Measurements from ENCODE around the gene ATXN2.

The ATXN2 gene

GRCh38 chr12:111439657-111440151 lies 159.4 kb downstream of the ATXN2 start:
- no peak for TF ChIP-seq CTCF (IDR thresholded peaks at IDR 0.05; ENCODE audit: unreplicated experiment in 3 of 3)
- Mint-ChIP-seq H3K9me3 (no peaks in the 10 kb centered on the region), H3K36me3 (ENCODE audit: low read depth) (peaks cover 25% of the 10 kb centered on the region), H3K27ac (peak overlapping the region in 1 of 3 experiments; percentile 56), H3K4me3 (no peak overlapping the region), H3K4me1 (peaks cover 35% of the 10 kb centered on the region), H3K27me3 (ENCODE audit: low read depth) (no peaks in the 10 kb centered on the region)

GRCh38 chr12:111438481-111438880 lies 160.6 kb downstream of the ATXN2 start:
- no peaks in the 10 kb centered on the region for H3K27me3 Mint-ChIP-seq (ENCODE audit: low read depth)
- no peak for TF ChIP-seq CTCF (IDR thresholded peaks at IDR 0.05; ENCODE audit: unreplicated experiment in 3 of 3)
- H3K4me1 Mint-ChIP-seq = peaks cover 36% of the 10 kb centered on the region
- peak overlapping the region in 2 of 3 experiments; percentile 23 to 48 for H3K27ac Mint-ChIP-seq
- H3K9me3 Mint-ChIP-seq = no peaks in the 10 kb centered on the region
- H3K4me3 Mint-ChIP-seq = no peak overlapping the region
- peaks cover 18% of the 10 kb centered on the region for H3K36me3 Mint-ChIP-seq (ENCODE audit: low read depth)

- Mint-ChIP-seq H3K27me3 (ENCODE audit: low read depth) (no peaks in the 10 kb centered on the region), H3K4me1 (peaks cover 32% of the 10 kb centered on the region), H3K27ac (no peak overlapping the region), H3K36me3 (ENCODE audit: low read depth) (peaks cover 13% of the 10 kb centered on the region), H3K4me3 (no peak overlapping the region), H3K9me3 (no peaks in the 10 kb centered on the region)
- no peak for TF ChIP-seq CTCF (IDR thresholded peaks at IDR 0.05; ENCODE audit: unreplicated experiment in 3 of 3)
These were observed 161.2 kb downstream of the ATXN2 start for GRCh38 chr12:111437816-111438454.

GRCh38 chr12:111436811-111437210 lies 162.3 kb downstream of the ATXN2 start:
- Mint-ChIP-seq H3K27ac (peak overlapping the region in 1 of 3 experiments; percentile 34), H3K4me3 (no peak overlapping the region), H3K27me3 (ENCODE audit: low read depth) (no peaks in the 10 kb centered on the region), H3K9me3 (no peaks in the 10 kb centered on the region), H3K36me3 (ENCODE audit: low read depth) (peaks cover 11% of the 10 kb centered on the region), H3K4me1 (peaks cover 34% of the 10 kb centered on the region)
- no peak for TF ChIP-seq CTCF (IDR thresholded peaks at IDR 0.05; ENCODE audit: unreplicated experiment in 3 of 3)

- H3K4me1 Mint-ChIP-seq = peaks cover 39% of the 10 kb centered on the region
- no peaks in the 10 kb centered on the region for H3K9me3 Mint-ChIP-seq
- no peaks in the 10 kb centered on the region for H3K27me3 Mint-ChIP-seq (ENCODE audit: low read depth)
- H3K27ac Mint-ChIP-seq = peak overlapping the region in 1 of 3 experiments; percentile 34
- no peak for TF ChIP-seq CTCF (IDR thresholded peaks at IDR 0.05; ENCODE audit: unreplicated experiment in 3 of 3)
- H3K36me3 Mint-ChIP-seq (ENCODE audit: low read depth) = peaks cover 11% of the 10 kb centered on the region
- H3K4me3 Mint-ChIP-seq = no peak overlapping the region
These were observed 162.8 kb downstream of the ATXN2 start for GRCh38 chr12:111436266-111436665.

- peaks cover 43% of the 10 kb centered on the region for H3K4me1 Mint-ChIP-seq
- TF ChIP-seq CTCF (IDR thresholded peaks at IDR 0.05; ENCODE audit: unreplicated experiment in 3 of 3) = no peak
- H3K36me3 Mint-ChIP-seq (ENCODE audit: low read depth) = peaks cover 11% of the 10 kb centered on the region
- H3K9me3 Mint-ChIP-seq = no peaks in the 10 kb centered on the region
- no peaks in the 10 kb centered on the region for H3K27me3 Mint-ChIP-seq (ENCODE audit: low read depth)
- no peak overlapping the region for H3K27ac Mint-ChIP-seq
- H3K4me3 Mint-ChIP-seq = no peak overlapping the region
These were observed 163.4 kb downstream of the ATXN2 start for GRCh38 chr12:111435661-111436201.

Data from nephron (organoid).